PC-3 (cell line): ENCODE data around the gene CIB2.

Experiments used
- EZH2phosphoT487 ChIP-seq: fragments of 300-600 bp; sonication (generic); IDR thresholded peaks from 2 replicates; pipeline ENCODE4 v1.6.1; 2018; ENCODE audit warnings: mild to moderate bottlenecking, antibody characterized with exemption, low read length, borderline replicate concordance
- TF ChIP-seq, protein P1 (sequence below): fragments of 300-600 bp; sonication (generic); conservative IDR thresholded peaks from 2 replicates; pipeline ENCODE4 v1.5.1; 2017; ENCODE audit warnings: antibody characterized with exemption, low read depth, mild to moderate bottlenecking, low read length

GRCh38 chr15:78104566-78105475, 26.4 kb downstream of the CIB2 start:
- TF ChIP-seq EZH2phosphoT487, result no peak
- TF ChIP-seq, protein P1, sequence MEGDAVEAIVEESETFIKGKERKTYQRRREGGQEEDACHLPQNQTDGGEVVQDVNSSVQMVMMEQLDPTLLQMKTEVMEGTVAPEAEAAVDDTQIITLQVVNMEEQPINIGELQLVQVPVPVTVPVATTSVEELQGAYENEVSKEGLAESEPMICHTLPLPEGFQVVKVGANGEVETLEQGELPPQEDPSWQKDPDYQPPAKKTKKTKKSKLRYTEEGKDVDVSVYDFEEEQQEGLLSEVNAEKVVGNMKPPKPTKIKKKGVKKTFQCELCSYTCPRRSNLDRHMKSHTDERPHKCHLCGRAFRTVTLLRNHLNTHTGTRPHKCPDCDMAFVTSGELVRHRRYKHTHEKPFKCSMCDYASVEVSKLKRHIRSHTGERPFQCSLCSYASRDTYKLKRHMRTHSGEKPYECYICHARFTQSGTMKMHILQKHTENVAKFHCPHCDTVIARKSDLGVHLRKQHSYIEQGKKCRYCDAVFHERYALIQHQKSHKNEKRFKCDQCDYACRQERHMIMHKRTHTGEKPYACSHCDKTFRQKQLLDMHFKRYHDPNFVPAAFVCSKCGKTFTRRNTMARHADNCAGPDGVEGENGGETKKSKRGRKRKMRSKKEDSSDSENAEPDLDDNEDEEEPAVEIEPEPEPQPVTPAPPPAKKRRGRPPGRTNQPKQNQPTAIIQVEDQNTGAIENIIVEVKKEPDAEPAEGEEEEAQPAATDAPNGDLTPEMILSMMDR, result no peak
